ENCODE measurements around the gene NIM1K.
"Not testable (repeated sequence)": the region's sequence is repeated elsewhere in the genome, so short reads cannot be mapped to it uniquely, and the experiment has no call there.

NIM1K gene

GRCh38 chr5:43314724-43315123 is 122.7 kb downstream of the NIM1K start:
- no peak for DNase-seq (ENCODE audit: low spot score)

GRCh38 chr5:43315263-43315662 is 123.2 kb downstream of the NIM1K start:
- DNase-seq (ENCODE audit: low spot score), result peak; percentile 92

DNA sequence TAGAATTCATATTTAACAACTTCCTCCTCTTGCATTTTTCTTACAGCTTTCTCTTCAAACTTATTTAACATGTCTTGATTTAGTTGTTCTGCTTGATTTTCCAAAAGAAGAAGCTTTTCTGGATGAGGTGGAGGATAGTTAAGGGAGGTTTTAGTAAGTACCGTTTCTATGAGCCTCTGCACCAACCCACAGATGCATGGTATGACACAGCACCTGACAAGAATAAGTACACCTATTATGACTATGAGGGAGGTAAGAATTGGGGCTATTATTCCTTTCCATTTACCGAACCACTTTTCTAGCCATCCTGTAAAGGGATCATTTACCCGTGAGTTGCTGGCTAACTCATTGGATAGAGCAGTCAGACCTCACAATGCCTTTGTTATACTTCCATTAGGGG is 123.7 kb downstream of the NIM1K start:
- DNase-seq (ENCODE audit: low spot score), result peak; percentile 61

GRCh38 chr5:43316421-43316820 is 124.4 kb downstream of the NIM1K start:
- DNase-seq (ENCODE audit: low spot score), result no peak

DNA sequence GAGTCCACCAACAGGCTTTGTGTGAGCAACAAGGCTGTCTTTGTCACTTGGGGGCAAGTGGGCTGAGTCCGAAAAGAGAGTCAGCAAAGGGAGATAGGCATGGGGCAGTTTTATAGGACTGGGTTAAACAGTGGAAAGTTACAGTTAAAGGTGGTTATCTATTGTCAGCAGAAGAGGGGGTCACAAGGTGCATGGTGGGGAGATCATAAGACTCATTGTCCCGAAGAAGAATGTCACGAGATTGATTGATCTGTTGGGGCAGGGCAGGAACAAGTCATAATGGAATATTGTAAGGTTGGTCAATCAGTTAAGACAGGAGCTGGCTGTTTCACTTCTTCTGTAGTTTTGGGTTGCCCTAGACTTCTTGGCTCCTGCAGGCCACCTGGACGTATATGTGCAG is 128.8 kb downstream of the NIM1K start:
- no peak for DNase-seq (ENCODE audit: low spot score)

DNA sequence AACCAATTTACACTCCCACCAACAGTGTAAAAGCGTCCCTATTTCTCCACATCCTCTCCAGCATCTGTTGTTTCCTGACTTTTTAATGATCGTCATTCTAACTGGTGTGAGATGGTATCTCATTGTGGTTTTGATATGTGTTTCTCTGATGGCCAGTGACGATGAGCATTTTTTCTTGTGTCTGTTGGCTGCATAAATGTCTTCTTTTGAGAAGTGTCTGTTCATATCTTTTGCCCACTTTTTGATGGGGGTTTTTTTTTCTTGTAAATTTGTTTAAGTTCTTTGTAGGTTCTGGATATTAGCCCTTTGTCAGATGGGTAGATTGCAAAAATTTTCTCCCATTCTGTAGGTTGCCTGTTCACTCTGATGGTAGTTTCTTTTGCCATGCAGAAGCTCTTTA is 131.5 kb downstream of the NIM1K start:
- DNase-seq (ENCODE audit: low spot score), result not testable (repeated sequence)

GRCh38 chr5:43325624-43326023 is 133.6 kb downstream of the NIM1K start:
- DNase-seq (ENCODE audit: low spot score), result not testable (repeated sequence)

Data from activated CD4-positive, alpha-beta T cell treated with anti-CD3 and anti-CD28 coated beads, Interleukin-2, Interleukin-4, amounts not matched to agents 100 ng/mL and 50 ng/mL, durations not matched to agents 16 hours and 8 hours (primary cell).